ENCODE measurements around the gene GALK1. TPM values are rescaled to one million over a fixed set of nuclear protein-coding genes. Genes with fewer than 3 reads are reported as not detected.
A peak's percentile ranks its signal among the peaks of the same experiment; 100 is the strongest.

Gene GALK1
- total RNA-seq, 1 experiment from 2014 or later: 75.0 TPM

GRCh38 chr17:75771334-75772281 is 6.6 kb upstream of the GALK1 start:
- Histone ChIP-seq H3K27me3 (ENCODE audit: low read length) (no peaks in the 10 kb centered on the region), H3K4me2 (ENCODE audit: low read length) (no peak overlapping the region), H2AFZ (ENCODE audit: low read length) (0 out of 2 replicates have a peak overlapping the region, but pooled peaks have one; percentile 24), H3K36me3 (ENCODE audit: low read depth, low read length) (peaks cover 3% of the 10 kb centered on the region), H3K9ac (ENCODE audit: low read length) (no peak overlapping the region), H3K79me2 (ENCODE audit: low read length) (peaks cover 1% of the 10 kb centered on the region; the same call in 1 of the 2 replicates), H3K27ac (ENCODE audit: low read length) (no peak overlapping the region), H3K4me3 (ENCODE audit: low read length) (no peak overlapping the region), H3F3A (ENCODE audit: low read length, unreplicated experiment) (peaks cover 9% of the 10 kb centered on the region), H4K20me1 (ENCODE audit: low read length) (peaks cover 5% of the 10 kb centered on the region), H3K9me3 (ENCODE audit: low read length) (no peaks in the 10 kb centered on the region), H3K9me2 (replicated peaks; ENCODE audit: low read length) (no peaks in the 10 kb centered on the region), H3K4me1 (ENCODE audit: insufficient read depth, low read length) (peaks cover 11% of the 10 kb centered on the region; the same call in 1 of the 2 replicates)
- peak; percentile 59 for DNase-seq
- ChIA-PET POLR2A (ENCODE audit: unreplicated experiment) (interaction anchor here (0.6 kb wide), 1 partner anchor 107 kb away, joined by 4 read pairs; the partner anchor contains the start of gene TRIM47), CTCF (interaction anchor here (0.6 kb wide), 1 partner anchor 12 kb away, joined by 3 read pairs; no protein-coding TSS in a partner anchor)
- BruUV-seq (replicated peaks): no TSS peak
- ATAC-seq: peak; percentile 10; the same call in 1 of the 2 replicates
- intact Hi-C loops (cut with micrococcal nuclease): loop anchor here (5.0 kb wide), 1 partner anchor 76 kb away; no protein-coding TSS in a partner anchor
- TF ChIP-seq EZH2 (IDR thresholded peaks at IDR 0.05; ENCODE audit: low read length, unreplicated experiment) (no peak), CTCF (conservative IDR thresholded peaks at IDR 0.05; ENCODE audit: low read depth, low read length) (peak; percentile 61)

DNA sequence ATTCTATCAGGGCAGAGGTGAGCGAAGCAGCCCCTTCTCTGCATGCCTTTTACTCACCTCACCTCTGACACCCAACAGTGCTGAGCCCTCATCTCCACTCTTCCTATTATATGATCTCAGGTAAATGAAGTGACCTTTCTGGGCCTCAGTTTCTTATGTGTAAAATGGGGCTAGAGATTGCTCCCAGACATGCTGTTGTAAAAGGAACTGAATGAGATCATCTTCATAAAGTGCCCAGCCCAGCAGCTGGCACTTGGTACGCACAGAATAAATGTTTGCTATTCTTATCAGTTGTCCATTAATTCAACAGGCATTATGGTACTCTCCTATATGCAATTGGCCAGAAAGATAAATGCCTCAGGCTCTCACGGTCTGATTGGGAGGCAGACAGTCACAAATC is 4.5 kb upstream of the GALK1 start:
- no peak for ATAC-seq
- CTCF ChIA-PET: no interaction called here
- no peaks in the 10 kb centered on the region for H3K79me2 ChIP-seq (ENCODE audit: low read length)
- H2AFZ ChIP-seq (ENCODE audit: low read length): no peak overlapping the region
- H3K4me3 ChIP-seq (ENCODE audit: low read length): no peak overlapping the region
- no TSS peak for BruUV-seq (replicated peaks)
- H4K20me1 ChIP-seq (ENCODE audit: low read length): no peaks in the 10 kb centered on the region
- H3K9ac ChIP-seq (ENCODE audit: low read length): no peak overlapping the region
- no peaks in the 10 kb centered on the region for H3F3A ChIP-seq (ENCODE audit: low read length, unreplicated experiment)
- H3K4me1 ChIP-seq (ENCODE audit: insufficient read depth, low read length): peaks cover 5% of the 10 kb centered on the region; the same call in 1 of the 2 replicates
- intact Hi-C loops (cut with micrococcal nuclease): no loop called here
- no peaks in the 10 kb centered on the region for H3K27me3 ChIP-seq (ENCODE audit: low read length)
- H3K27ac ChIP-seq (ENCODE audit: low read length): no peak overlapping the region
- no peak overlapping the region for H3K4me2 ChIP-seq (ENCODE audit: low read length)
- H3K9me2 ChIP-seq (replicated peaks; ENCODE audit: low read length): no peaks in the 10 kb centered on the region
- no peaks in the 10 kb centered on the region for H3K36me3 ChIP-seq (ENCODE audit: low read depth, low read length)
- TF ChIP-seq EZH2 (IDR thresholded peaks at IDR 0.05; ENCODE audit: low read length, unreplicated experiment) (no peak), EZH2phosphoT487 (IDR thresholded peaks at IDR 0.05; ENCODE audit: borderline replicate concordance, low read length) (no peak), CTCF (conservative IDR thresholded peaks at IDR 0.05; ENCODE audit: low read depth, low read length) (no peak)
- DNase-seq: no peak
- POLR2A ChIA-PET (ENCODE audit: unreplicated experiment): no interaction called here
- no peaks in the 10 kb centered on the region for H3K9me3 ChIP-seq (ENCODE audit: low read length)

DNA sequence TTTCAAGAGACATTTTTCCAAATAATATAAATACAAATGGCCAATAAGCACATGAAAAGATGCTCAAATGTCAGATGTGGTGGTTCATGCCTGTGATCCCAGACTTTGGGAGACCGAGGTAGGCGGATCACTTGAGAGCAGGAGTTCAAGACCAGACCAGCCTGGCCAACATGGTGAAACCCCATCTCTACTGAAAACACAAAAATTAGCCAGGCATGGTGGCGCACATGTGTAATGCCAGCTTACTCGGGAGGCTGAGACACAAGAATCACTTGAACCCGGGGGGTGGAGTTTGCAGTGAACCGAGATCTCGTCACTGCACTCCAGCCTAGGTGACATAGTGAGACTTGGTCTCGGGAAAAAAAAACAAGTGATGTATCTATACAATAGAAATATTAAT is 2.9 kb upstream of the GALK1 start:
- CTCF ChIA-PET: no interaction called here
- peaks cover 5% of the 10 kb centered on the region; the same call in 1 of the 2 replicates for H3K79me2 ChIP-seq (ENCODE audit: low read length)
- H4K20me1 ChIP-seq (ENCODE audit: low read length): no peaks in the 10 kb centered on the region
- H3K4me1 ChIP-seq (ENCODE audit: insufficient read depth, low read length): peaks cover 16% of the 10 kb centered on the region
- H3K4me2 ChIP-seq (ENCODE audit: low read length): no peak overlapping the region
- BruUV-seq (replicated peaks): no TSS peak
- no peaks in the 10 kb centered on the region for H3K9me3 ChIP-seq (ENCODE audit: low read length)
- no peaks in the 10 kb centered on the region for H3K36me3 ChIP-seq (ENCODE audit: low read depth, low read length)
- no peak overlapping the region for H3K27ac ChIP-seq (ENCODE audit: low read length)
- intact Hi-C loops (cut with micrococcal nuclease): no loop called here
- H3F3A ChIP-seq (ENCODE audit: low read length, unreplicated experiment): no peaks in the 10 kb centered on the region
- H3K4me3 ChIP-seq (ENCODE audit: low read length): no peak overlapping the region
- DNase-seq: no peak
- no peak overlapping the region for H2AFZ ChIP-seq (ENCODE audit: low read length)
- POLR2A ChIA-PET (ENCODE audit: unreplicated experiment): no interaction called here
- no peak overlapping the region for H3K9ac ChIP-seq (ENCODE audit: low read length)
- no peaks in the 10 kb centered on the region for H3K9me2 ChIP-seq (replicated peaks; ENCODE audit: low read length)
- no peak for ATAC-seq
- no peaks in the 10 kb centered on the region for H3K27me3 ChIP-seq (ENCODE audit: low read length)
- no peak for TF ChIP-seq EZH2 (IDR thresholded peaks at IDR 0.05; ENCODE audit: low read length, unreplicated experiment)
- no peak for TF ChIP-seq EZH2phosphoT487 (IDR thresholded peaks at IDR 0.05; ENCODE audit: borderline replicate concordance, low read length)
- no peak for TF ChIP-seq CTCF (conservative IDR thresholded peaks at IDR 0.05; ENCODE audit: low read depth, low read length)

Data from PC-3 (cell line).